ENCODE results near the gene PROS1.
"Not testable (repeated sequence)": the region's sequence is repeated elsewhere in the genome, so short reads cannot be mapped to it uniquely, and the experiment has no call there.

PROS1 gene

GRCh38 chr3:93873412-93873811 lies 100.3 kb downstream of the PROS1 start:
- not testable (repeated sequence) for DNase-seq (ENCODE audit: low read depth)

- DNase-seq (ENCODE audit: low read depth), result no peak
Measured at GRCh38 chr3:93867425-93867824, 106.3 kb downstream of the PROS1 start.

DNA sequence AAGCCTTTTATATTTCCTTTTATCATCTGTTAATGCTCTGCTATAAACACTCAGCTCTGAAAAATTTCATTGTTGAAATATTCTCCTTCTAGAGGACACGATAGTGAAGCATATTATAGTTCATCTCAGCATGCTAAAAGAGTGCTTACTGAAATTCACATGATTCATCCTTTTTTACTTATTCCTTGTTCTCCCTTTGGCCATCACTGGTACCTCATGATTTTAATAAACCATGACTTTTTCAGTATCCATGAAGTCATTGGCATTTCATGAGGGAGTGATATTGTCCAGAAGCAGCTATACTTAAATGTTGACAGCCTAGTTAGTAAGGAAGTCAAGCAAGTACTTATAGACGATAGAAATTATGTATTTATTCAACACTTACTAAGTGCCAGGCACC lies 112.7 kb downstream of the PROS1 start:
- DNase-seq (ENCODE audit: low read depth), result no peak

GRCh38 chr3:93855401-93855800 lies 118.3 kb downstream of the PROS1 start:
- no peak for DNase-seq (ENCODE audit: low read depth)

GRCh38 chr3:93852228-93852627 lies 121.5 kb downstream of the PROS1 start:
- DNase-seq (ENCODE audit: low read depth), result not testable (repeated sequence)

- no peak for DNase-seq (ENCODE audit: low read depth)
Measured at GRCh38 chr3:93843981-93844380, 129.7 kb downstream of the PROS1 start.

GRCh38 chr3:93839193-93839592 lies 134.5 kb downstream of the PROS1 start:
- DNase-seq (ENCODE audit: low read depth), result not testable (repeated sequence)

Data from activated T-cell treated with anti-CD3 and anti-CD28 coated beads for 48 hours (primary cell).